ENCODE results near the gene STAG1. TPM values are rescaled to one million over a fixed set of nuclear protein-coding genes. Genes with fewer than 3 reads are reported as not detected.
"Not testable (repeated sequence)": the region's sequence is repeated elsewhere in the genome, so short reads cannot be mapped to it uniquely, and the experiment has no call there.

Gene STAG1
- polyA plus RNA-seq, 2 of the 4 experiments (the other 2 are of a cell fraction), result 12.8 to 19.2 TPM

GRCh38 chr3:136714020-136714419 lies 38.2 kb downstream of the STAG1 start:
- Histone ChIP-seq H3K4me2 (no peak overlapping the region), H3K9me3 (no peaks in the 10 kb centered on the region), H3K4me3 (no peak overlapping the region), H3K4me1 (peaks cover 9% of the 10 kb centered on the region; the same call in 1 of the 3 replicates), H3K27ac (no peak overlapping the region)
- no peak for DNase-seq (ENCODE audit: low read depth in 1 of 2, low spot score in 1 of 2)
- ChIA-PET CTCF (interaction anchor here (0.6 to 1.3 kb wide), 3 partner anchors 15 to 358 kb away, joined by 3 to 4 read pairs (median 3); no protein-coding TSS in a partner anchor), POLR2A (no interaction called here)
- WGBS (ENCODE audit: missing lambda C conversion rate), result 89% methylated on average over 6 of the region's 6 CpGs
- ATAC-seq, result no peak
- TF ChIP-seq KDM5A (IDR thresholded peaks at IDR 0.05), result no peak
- TF ChIP-seq FOSL2 (IDR thresholded peaks at IDR 0.05), result no peak
- no peak for TF ChIP-seq FOSL2 (CRISPR knock-in tag; IDR thresholded peaks at IDR 0.05)
- TF ChIP-seq RCOR1 (IDR thresholded peaks at IDR 0.05; ENCODE audit: low read depth, low read length), result no peak
- no peak for TF ChIP-seq NFE2L2 (conservative IDR thresholded peaks at IDR 0.05; ENCODE audit: low read length)
- no peak for TF ChIP-seq RAD21 (conservative IDR thresholded peaks at IDR 0.05 in 1 of 2, IDR thresholded peaks at IDR 0.05 in 1 of 2)
- no peak for TF ChIP-seq ELK1 (IDR thresholded peaks at IDR 0.05; ENCODE audit: low read depth, low read length)
- TF ChIP-seq HES2 (IDR thresholded peaks at IDR 0.05), result no peak
- no peak for TF ChIP-seq CEBPB (IDR thresholded peaks at IDR 0.05)
- no peak for TF ChIP-seq HDAC2 (IDR thresholded peaks at IDR 0.05)
- no peak for TF ChIP-seq NPAS2 (CRISPR knock-in tag; IDR thresholded peaks at IDR 0.05; ENCODE audit: borderline replicate concordance)
- no peak for TF ChIP-seq CHD4 (IDR thresholded peaks at IDR 0.05; ENCODE audit: borderline replicate concordance)
- no peak for TF ChIP-seq ZNF302 (CRISPR knock-in tag; IDR thresholded peaks at IDR 0.05)
- TF ChIP-seq NR3C1 (IDR thresholded peaks at IDR 0.05), result no peak
- TF ChIP-seq EHF (CRISPR knock-in tag; IDR thresholded peaks at IDR 0.05), result no peak
- no peak for TF ChIP-seq ATOH8 (CRISPR knock-in tag; IDR thresholded peaks at IDR 0.05; ENCODE audit: low read depth)
- no peak for TF ChIP-seq EP300 (IDR thresholded peaks at IDR 0.05)
- no peak for FAIRE-seq

GRCh38 chr3:136712941-136713340 lies 39.2 kb downstream of the STAG1 start:
- Histone ChIP-seq H3K4me1 (peaks cover 9% of the 10 kb centered on the region; the same call in 1 of the 3 replicates), H3K4me2 (no peak overlapping the region), H3K9me3 (no peaks in the 10 kb centered on the region), H3K4me3 (no peak overlapping the region), H3K27ac (no peak overlapping the region)
- no peak for TF ChIP-seq TFCP2L1 (CRISPR knock-in tag; IDR thresholded peaks at IDR 0.05)
- TF ChIP-seq CHD4 (IDR thresholded peaks at IDR 0.05; ENCODE audit: borderline replicate concordance), result no peak
- no peak for TF ChIP-seq CHD2 (IDR thresholded peaks at IDR 0.05; ENCODE audit: low read length, partially characterized antibody)
- no peak for TF ChIP-seq KDM5A (IDR thresholded peaks at IDR 0.05)
- no peak for TF ChIP-seq CTCF (IDR thresholded peaks at IDR 0.05)
- no peak for TF ChIP-seq ZC3H11A (IDR thresholded peaks at IDR 0.05)
- no peak for TF ChIP-seq RCOR1 (IDR thresholded peaks at IDR 0.05; ENCODE audit: low read depth, low read length)
- no peak for TF ChIP-seq REST (IDR thresholded peaks at IDR 0.05)
- ATAC-seq (no peak), FAIRE-seq (no peak), DNase-seq (ENCODE audit: low read depth in 1 of 2, low spot score in 1 of 2) (no peak)
- 98% methylated on average over 6 of the region's 6 CpGs for WGBS (ENCODE audit: missing lambda C conversion rate)
- POLR2A ChIA-PET, result no interaction called here
- CTCF ChIA-PET, result no interaction called here

GRCh38 chr3:136711888-136712287 lies 40.3 kb downstream of the STAG1 start:
- FAIRE-seq, result not testable (repeated sequence)

More at GRCh38 chr3:136711888-136712287, 40.3 kb downstream of the STAG1 start:
- H3K4me2 ChIP-seq; DNase-seq (ENCODE audit: low read depth in 1 of 2, low spot score in 1 of 2); POLR2A ChIA-PET; H3K27ac ChIP-seq; H3K9me3 ChIP-seq; ATAC-seq; H3K4me3 ChIP-seq; H3K4me1 ChIP-seq: not testable (repeated sequence)
- CTCF ChIA-PET, result interaction anchor here (0.6 kb wide), 2 partner anchors 10 to 325 kb away, joined by 3 to 4 read pairs; no protein-coding TSS in a partner anchor
- 78% methylated on average over 9 of the region's 9 CpGs for WGBS (ENCODE audit: missing lambda C conversion rate)
